Prostate gland (tissue), 2 donors: ENCODE measurements around the gene TRIM29. TPM values are rescaled to one million over a fixed set of nuclear protein-coding genes. Genes with fewer than 3 reads are reported as not detected.

ENCODE experiments used
- DNase-seq: peaks from one replicate; pipeline ENCODE4 v3.0.0-alpha.2; 2019; ENCODE audit warnings: low spot score
- H3K27ac ChIP-seq, 2 donors: fragments of 200-600 bp; sonication (generic); 2 replicates each; pipeline ENCODE4 v1.5.1; 2017 to 2019
- H3K27me3 ChIP-seq: fragments of 200-600 bp; sonication (generic); replicated peaks from 2 replicates; pipeline ENCODE4 v1.5.1; 2019; ENCODE audit not compliant: insufficient read depth
- H3K36me3 ChIP-seq, 2 donors: fragments of 200-600 bp; sonication (generic); 1 replicate in 1 of 2; 2 replicates in 1 of 2; pipeline versions ENCODE4 v1.5.1 to v1.8.1; 2017 to 2019
- H3K4me1 ChIP-seq: fragments of 200-600 bp; sonication (generic); replicated peaks from 2 replicates; pipeline ENCODE4 v1.5.1; 2019
- H3K4me3 ChIP-seq, 2 donors: fragments of 200-600 bp; sonication (generic); 2 replicates each; pipeline ENCODE4 v1.5.1; 2017 to 2019
- H3K9me3 ChIP-seq: fragments of 200-600 bp; sonication (generic); 2 replicates; pipeline ENCODE4 v1.5.1; 2017
- POLR2A ChIP-seq: fragments of 450-650 bp; IDR thresholded peaks from one replicate; pipeline ENCODE4 v1.6.1; 2016; ENCODE audit warnings: antibody characterized with exemption, mild to moderate bottlenecking
- POLR2AphosphoS5 ChIP-seq: sonication (generic); formaldehyde crosslinking; IDR thresholded peaks from one replicate; pipeline ENCODE4 v1.6.1; 2017; ENCODE audit warnings: antibody characterized with exemption
- WGBS: methylation state at CpG from one replicate; pipeline ENCODE4 v1.1.5; 2018; 5-methylcytosine and 5-hydroxymethylcytosine counted together
- intact Hi-C: fragments of 100-400 bp; cut with DNase I; formaldehyde crosslinking; loops from one replicate; pipeline ENCODE4 v1.14.2; 2022
- total RNA-seq, 2 donors: library from RNA; depleted of rRNA; stranded (reverse); fragments of >200 nt; gene quantifications; one replicate each; pipeline ENCODE4 v1.1.0, GENCODE V29; 2016
- TF ChIP-seq, protein P1 (sequence below), 4 experiments: fragments of 200-600 bp in 2 of 4; fragments of 450-650 bp in 2 of 4; sonication (generic) in 2 of 4; IDR thresholded peaks; 1 replicate in 3 of 4; 2 replicates in 1 of 4; pipeline ENCODE4 v1.5.1; 2016 to 2019; ENCODE audit warnings: antibody characterized with exemption in 4 of 4, mild to moderate bottlenecking in 2 of 4, moderate library complexity in 2 of 4

The TRIM29 gene
- total RNA-seq, 2 donors from 2014 or later = 73.7 to 126 TPM

DNA sequence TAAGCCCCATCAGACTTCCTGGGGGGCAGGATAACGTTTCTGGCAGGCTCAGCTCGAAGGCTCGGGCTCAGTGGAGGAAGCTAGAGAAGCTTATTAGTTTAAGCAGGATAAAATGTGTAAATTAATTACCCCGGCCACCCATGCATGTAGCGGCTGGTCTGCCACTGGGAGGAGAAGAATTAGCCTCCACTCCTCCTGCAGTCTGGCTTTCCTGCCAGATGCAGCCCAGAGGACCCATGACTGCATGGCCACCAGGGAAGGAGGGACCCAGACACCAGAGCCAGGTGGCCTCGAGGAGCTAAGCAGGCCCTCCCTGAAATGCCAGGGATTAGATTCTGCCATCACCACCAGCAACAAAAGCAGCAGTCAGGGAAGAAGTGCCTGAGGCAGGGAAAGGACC, 32.3 kb downstream of the TRIM29 start:
- no peak overlapping the region for H3K4me3 ChIP-seq
- DNase-seq = no peak
- WGBS = 70% methylated on average over 6 of the region's 6 CpGs
- H3K27ac ChIP-seq = no peak overlapping the region
- H3K4me1 ChIP-seq = no peaks in the 10 kb centered on the region
- no peaks in the 10 kb centered on the region for H3K27me3 ChIP-seq
- no peaks in the 10 kb centered on the region for H3K9me3 ChIP-seq
- intact Hi-C loops = loop anchor here (5.0 kb wide), 1 partner anchor 378 kb away; the partner anchor contains the start of gene NECTIN1
- H3K36me3 ChIP-seq = no peaks in the 10 kb centered on the region
- TF ChIP-seq POLR2AphosphoS5 (no peak), POLR2A (no peak)
- TF ChIP-seq, protein P1, sequence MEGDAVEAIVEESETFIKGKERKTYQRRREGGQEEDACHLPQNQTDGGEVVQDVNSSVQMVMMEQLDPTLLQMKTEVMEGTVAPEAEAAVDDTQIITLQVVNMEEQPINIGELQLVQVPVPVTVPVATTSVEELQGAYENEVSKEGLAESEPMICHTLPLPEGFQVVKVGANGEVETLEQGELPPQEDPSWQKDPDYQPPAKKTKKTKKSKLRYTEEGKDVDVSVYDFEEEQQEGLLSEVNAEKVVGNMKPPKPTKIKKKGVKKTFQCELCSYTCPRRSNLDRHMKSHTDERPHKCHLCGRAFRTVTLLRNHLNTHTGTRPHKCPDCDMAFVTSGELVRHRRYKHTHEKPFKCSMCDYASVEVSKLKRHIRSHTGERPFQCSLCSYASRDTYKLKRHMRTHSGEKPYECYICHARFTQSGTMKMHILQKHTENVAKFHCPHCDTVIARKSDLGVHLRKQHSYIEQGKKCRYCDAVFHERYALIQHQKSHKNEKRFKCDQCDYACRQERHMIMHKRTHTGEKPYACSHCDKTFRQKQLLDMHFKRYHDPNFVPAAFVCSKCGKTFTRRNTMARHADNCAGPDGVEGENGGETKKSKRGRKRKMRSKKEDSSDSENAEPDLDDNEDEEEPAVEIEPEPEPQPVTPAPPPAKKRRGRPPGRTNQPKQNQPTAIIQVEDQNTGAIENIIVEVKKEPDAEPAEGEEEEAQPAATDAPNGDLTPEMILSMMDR (IDR thresholded peaks at IDR 0.05) = no peak

DNA sequence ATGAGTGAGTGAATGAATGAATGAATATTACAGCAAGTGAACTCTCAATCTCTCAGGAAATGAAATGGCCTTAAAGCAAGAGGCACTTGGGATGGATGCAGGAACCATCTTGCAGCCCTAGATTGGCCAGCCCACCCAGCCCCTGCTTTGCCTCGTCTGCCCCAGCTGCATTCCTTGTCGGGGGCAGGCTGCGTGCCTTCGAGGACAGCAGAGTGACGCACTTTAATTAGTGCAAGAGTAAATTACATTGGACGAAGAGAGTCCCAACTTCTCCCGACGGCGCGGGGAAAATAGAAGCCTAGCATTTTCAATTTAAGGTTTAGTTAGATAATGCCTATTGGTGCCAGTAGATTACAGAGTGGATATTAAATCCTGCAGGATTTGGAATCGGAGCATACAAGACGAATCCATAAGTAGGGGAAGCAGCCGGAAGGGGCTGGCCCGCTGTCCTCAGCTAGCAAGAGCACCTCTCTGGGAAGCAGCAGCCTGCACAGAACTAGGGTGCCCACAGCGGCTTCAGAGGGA, 33.8 kb downstream of the TRIM29 start:
- Histone ChIP-seq H3K4me3 (no peak overlapping the region), H3K36me3 (no peaks in the 10 kb centered on the region), H3K27me3 (no peaks in the 10 kb centered on the region), H3K9me3 (no peaks in the 10 kb centered on the region), H3K4me1 (no peaks in the 10 kb centered on the region), H3K27ac (no peak overlapping the region)
- WGBS = 78% methylated on average over 15 of the region's 15 CpGs
- no peak for TF ChIP-seq POLR2AphosphoS5
- TF ChIP-seq, protein P1 (IDR thresholded peaks at IDR 0.05) = no peak
- no peak for TF ChIP-seq POLR2A
- intact Hi-C loops = no loop called here
- DNase-seq = no peak

DNA sequence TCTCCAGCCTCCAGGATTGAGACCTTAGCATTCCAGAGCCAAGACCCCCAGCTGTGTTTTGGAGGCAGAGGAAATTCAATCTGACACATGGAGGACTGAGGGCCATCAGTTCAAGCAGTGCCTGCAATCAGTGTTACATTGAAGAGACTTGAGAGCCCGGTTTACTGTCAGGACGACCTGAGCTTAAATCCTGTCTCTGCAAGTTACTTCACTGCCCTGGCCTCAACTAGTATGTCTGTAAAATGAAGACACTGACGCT, 35.1 kb downstream of the TRIM29 start:
- WGBS = 61% methylated on average over 3 of the region's 3 CpGs
- intact Hi-C loops = no loop called here

DNA sequence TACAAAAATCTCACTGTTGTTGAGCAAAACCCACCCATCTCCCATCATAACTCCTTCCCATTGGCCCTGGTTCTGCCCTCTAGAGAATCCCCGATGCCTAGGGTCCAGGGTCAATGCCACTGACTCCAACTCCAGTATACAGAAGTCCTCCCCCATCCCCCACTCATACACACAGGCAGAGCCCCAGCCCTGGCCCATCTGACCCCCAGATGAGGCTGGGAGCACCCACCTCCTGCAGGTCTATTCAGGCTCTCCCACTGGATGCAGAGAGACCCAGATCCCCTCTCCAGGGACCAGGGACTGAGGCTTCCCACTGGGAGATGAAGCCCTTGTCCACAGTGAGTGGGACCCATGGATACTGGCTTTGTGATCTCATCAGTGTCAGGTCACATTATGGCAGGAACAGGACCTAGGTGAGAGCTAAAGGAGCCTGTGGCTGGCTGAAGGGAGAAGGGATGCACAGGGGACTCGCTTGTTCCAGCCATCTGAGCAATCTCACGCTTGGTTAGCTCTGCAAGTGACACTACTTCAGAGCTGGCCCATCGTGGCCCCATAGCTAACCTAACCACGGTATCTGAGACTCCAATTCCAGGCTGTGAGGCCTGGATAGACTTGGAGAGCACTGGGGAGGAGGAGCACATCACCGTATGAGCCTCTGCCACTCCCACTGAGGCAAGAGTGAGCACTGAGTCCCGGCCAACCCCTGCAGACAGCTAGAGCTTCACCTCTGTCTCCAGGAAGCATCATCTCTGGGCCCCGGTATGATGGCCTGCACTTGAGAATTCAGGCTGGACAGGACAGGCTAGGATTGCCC, 35.7 kb downstream of the TRIM29 start:
- Histone ChIP-seq H3K4me1 (no peaks in the 10 kb centered on the region), H3K27me3 (no peaks in the 10 kb centered on the region), H3K9me3 (no peaks in the 10 kb centered on the region), H3K4me3 (no peak overlapping the region), H3K27ac (no peak overlapping the region), H3K36me3 (no peaks in the 10 kb centered on the region)
- DNase-seq = no peak
- intact Hi-C loops = no loop called here
- TF ChIP-seq, protein P1 (IDR thresholded peaks at IDR 0.05) = no peak
- no peak for TF ChIP-seq POLR2AphosphoS5
- no peak for TF ChIP-seq POLR2A
- 89% methylated on average over 8 of the region's 8 CpGs for WGBS

More for the DNA sequence above, 35.1 kb downstream of the TRIM29 start:
- Histone ChIP-seq H3K36me3 (no peaks in the 10 kb centered on the region), H3K27me3 (no peaks in the 10 kb centered on the region), H3K4me1 (no peaks in the 10 kb centered on the region), H3K4me3 (no peak overlapping the region), H3K9me3 (no peaks in the 10 kb centered on the region), H3K27ac (no peak overlapping the region)
- TF ChIP-seq, protein P1 (IDR thresholded peaks at IDR 0.05) = no peak
- TF ChIP-seq POLR2A (no peak), POLR2AphosphoS5 (no peak)
- no peak for DNase-seq

DNA sequence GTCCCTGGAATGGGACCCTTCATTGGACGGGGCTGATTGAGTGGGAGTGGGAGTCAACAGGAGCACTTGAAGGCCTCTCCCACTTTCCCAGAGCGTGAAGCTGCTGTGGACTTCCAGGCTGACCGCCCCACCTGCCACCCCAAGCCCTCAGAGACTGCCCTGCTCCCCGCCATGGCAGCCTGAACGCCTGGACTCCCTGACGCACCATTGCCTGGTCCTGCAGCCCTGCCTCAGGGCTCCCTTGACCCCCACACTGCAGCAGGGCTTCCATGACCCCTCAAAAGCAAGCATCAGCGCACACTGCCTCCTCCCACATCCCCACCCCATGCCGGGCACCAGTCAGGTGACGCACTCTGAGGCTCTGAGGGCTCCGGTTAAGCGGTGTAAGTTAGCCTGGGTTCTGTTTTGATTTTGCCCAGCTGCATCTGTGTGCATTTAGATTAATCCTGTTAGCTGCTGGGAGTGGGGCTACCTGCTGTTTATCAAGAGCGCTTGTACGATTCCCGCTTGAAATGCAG, 39.4 kb downstream of the TRIM29 start:
- 89% methylated on average over 14 of the region's 14 CpGs for WGBS
- DNase-seq = no peak
- Histone ChIP-seq H3K27me3 (no peaks in the 10 kb centered on the region), H3K27ac (no peak overlapping the region), H3K4me1 (no peaks in the 10 kb centered on the region), H3K36me3 (no peaks in the 10 kb centered on the region), H3K9me3 (no peaks in the 10 kb centered on the region), H3K4me3 (no peak overlapping the region)
- TF ChIP-seq, protein P1 (IDR thresholded peaks at IDR 0.05) = no peak
- TF ChIP-seq POLR2AphosphoS5 (no peak), POLR2A (no peak)
- intact Hi-C loops = no loop called here
